NCI-H446 treated with DMSO at 0.1 percent for 48 hours (cell line): Measurements from ENCODE around the gene STK10.
A peak's percentile ranks its signal among the peaks of the same experiment; 100 is the strongest.

Source experiments
- DNase-seq: peaks from one replicate; lab custom pipeline; 2025; lab: John Stamatoyannopoulos, UW

STK10 gene

GRCh38 chr5:172107571-172107970, 80.5 kb downstream of the STK10 start:
- no peak for DNase-seq

DNA sequence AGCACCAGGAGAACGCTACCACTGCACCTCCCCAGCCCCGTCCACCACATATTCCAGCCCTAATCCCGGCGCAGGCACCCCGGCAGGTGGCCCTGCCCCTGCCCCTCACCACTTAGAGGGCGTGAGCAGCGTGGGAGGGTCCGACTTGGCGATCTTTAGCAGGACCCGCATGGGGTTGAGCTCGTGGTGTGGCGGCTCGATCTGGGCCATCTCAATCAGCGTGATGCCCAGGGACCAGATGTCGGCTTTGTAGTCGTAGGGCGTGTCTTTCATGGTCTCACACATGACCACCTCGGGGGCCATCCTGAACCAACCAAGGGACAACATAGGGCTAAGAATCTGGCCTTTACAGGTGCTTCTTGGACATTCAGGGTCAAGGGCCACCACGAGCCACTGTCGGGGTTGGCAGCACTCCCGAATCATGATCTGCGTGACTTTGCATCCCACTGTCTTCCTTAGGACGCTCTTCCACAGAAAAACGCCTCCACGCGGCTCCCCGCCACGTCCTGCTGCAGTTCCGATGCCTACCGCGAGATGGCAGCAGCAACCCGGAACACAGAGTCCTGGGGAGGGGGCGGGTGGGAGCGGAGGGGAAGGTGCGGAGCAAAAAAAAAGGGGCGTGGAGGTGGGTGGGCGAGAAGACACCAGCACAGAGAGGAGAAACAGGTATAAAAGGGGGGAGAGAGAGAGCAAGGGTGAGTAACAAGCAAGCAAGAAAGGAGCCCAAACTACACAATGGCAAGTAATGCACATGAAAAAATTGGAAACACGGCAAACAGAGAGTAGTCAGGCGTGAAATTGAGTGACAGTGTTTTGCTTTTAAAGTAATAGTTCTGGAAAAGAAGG, 81.3 kb downstream of the STK10 start:
- no peak for DNase-seq

DNA sequence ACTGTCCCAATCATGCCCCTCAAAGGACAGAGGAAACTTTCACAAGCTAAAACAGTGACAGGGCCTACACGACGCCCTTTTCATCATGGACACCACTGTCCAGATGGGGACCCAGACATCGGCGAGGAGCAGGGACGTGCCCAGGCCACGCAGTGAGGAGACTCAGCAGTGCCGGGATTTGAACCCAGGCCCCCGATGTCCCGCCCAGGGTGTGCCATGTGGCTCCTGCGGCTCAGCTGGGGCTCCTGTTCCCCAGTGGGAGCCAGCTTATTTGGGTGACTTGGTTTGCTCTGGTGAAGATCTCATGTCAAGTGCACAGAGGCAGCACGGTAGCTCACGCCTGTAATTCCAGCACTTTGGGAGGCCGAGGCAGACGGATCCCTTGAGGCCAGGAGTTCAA, 82.2 kb downstream of the STK10 start:
- no peak for DNase-seq

DNA sequence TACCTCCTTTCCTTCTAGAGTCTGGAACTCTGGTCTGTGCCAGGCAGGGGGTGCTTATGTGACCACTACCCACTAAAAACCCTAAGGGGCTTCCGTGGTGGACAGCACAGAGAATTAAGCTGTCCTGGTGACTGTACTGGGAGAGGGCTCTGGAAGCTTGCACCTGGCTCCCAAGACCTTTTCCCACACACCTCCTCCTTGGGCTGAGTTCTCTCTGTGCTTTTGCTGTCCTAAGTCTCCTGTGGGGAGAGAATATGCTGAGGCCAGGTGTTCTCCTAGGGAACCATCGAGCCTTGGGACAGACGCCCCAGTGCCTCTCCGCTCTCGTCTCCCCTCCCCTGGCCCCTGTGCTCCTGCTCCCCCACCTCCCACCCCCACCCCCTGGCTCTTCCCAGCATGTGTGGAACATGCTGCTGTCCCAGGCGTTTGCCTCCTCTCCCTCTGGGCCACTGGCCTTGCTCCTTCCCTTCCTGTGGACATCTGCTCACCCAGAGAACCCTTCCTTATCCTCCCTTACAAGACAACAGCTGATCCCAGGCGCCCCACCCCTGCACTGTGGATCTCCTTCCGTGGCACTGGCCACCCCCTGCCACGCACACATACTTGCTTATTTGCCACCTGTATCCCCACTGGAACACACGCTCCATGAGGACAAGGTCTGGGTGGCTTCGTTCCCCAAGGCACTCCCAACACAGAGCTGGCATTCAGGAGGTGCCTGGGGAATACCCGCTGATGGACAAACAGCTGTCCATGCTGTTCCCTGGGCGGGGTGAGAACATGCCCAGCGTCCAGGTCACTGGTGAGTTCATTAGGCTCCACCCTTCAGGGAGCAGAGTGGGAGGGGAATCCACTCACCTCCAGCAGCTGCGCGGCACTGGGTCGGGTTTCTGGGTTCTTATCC, 83.0 kb downstream of the STK10 start:
- no peak for DNase-seq

DNA sequence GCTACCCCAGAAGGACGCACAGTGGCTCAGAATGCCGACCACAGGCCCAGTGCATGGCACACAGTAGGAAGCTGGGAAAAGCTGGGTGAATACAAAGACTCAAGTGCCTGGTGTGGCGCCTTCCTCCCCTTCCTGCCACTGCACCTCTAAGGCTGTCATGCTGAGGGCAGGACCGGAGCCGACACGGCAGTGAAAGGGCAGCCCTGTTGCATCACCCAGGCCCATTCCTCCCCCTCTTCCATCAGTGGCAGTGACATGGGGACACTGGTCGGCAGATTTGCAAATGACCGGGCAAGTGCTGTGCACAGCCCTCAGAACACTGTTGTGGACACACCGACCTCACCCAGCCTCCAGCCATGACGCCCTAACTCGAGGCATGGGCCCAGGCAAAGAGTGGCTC, 84.0 kb downstream of the STK10 start:
- DNase-seq = no peak

DNA sequence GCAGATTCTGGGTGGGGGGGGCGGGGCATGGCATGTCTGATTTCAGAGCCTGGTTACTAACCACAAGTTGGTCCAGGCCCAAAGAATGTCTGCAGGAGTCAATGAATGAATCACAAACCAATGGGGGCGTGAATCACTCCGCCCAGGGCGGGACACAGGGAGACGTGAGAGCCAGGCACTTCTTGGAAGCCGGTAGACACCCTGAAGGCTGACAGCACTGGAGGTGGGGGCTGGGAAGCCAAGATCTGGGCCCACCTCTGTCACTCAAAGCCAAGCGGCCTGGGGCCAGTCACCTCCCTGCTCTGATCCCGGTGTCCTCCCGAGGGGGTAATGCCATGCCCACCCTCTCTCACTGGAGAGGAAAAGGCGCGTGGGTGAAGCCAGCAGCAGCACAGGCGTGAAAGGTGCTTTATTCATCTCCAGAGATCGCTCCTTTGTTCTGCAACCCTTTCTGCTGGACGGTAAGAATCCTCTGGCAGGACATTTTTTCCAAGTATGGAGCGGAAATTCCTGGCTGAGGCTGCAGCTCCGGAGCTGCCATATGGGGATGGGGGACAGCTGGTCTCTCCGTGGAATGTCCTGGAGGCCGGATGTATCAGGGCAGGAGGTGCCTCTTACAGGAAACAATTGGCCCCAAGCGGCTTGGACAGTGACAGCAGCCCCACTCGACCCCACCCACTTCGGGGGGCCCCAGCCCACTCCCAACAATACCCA, 85.0 kb downstream of the STK10 start:
- peak; percentile 1 for DNase-seq

GRCh38 chr5:172102218-172102870, 85.7 kb downstream of the STK10 start:
- no peak for DNase-seq

GRCh38 chr5:172101547-172102217, 86.3 kb downstream of the STK10 start:
- no peak for DNase-seq

DNA sequence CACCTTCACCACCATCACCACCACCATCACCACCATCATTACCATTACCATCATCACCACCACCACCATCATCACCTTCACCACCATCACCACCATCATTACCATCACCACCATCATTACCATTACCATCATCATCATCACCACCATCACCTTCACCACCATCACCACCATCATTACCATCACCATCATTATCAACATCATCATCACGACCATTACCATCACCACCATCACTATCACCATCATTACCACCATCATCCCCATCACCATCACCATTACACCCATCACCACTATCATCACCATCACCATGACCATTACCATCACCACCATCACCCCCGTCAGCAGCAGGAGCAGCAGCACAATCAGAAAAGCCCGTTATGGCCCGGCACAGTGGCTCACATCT, 89.1 kb downstream of the STK10 start:
- no peak for DNase-seq

GRCh38 chr5:172098046-172098445, 90.0 kb downstream of the STK10 start:
- no peak for DNase-seq

- no peak for DNase-seq
Measured at GRCh38 chr5:172097356-172097755, 90.7 kb downstream of the STK10 start.

GRCh38 chr5:172096207-172096940, 91.7 kb downstream of the STK10 start:
- DNase-seq = no peak

DNA sequence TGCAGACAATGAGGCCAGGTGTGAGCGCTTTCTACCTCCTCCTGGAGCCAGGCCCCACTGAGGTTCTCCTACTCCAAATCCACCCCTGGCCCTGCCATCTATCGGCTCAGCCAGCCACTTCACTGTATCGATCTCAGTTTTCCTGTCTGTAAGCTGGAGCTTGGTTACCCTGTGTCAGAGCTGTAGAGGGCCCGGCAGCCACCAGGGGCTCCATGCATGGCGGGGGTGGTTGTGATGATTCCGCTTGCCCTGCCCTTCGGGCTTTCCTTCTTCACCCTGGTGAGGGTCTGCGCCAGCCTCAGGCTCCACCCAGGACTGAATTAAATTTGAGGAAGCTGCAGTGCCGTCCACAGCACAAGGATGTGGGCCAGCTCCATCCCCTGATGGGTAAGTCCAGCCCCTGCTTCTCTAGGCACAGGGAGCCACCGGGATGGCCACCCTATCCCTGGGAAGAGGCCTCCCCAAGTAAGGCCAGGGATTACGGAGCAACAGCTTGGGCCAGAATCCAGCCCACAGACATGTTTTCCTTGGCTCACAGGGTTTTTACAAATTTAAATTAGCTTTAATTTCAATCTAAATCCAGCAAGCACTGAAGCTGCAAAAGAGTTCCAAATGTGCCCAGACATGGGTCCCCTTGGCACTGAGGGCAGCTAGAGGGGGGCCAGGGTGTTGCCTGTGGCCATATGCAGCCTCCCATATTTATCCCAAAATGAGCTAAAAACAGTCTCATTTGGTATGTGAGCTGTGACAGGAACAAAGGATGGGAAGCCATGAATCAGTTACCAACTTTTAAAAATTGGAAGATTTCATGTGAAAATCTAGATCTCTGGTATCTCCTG, 92.4 kb downstream of the STK10 start:
- no peak for DNase-seq

DNA sequence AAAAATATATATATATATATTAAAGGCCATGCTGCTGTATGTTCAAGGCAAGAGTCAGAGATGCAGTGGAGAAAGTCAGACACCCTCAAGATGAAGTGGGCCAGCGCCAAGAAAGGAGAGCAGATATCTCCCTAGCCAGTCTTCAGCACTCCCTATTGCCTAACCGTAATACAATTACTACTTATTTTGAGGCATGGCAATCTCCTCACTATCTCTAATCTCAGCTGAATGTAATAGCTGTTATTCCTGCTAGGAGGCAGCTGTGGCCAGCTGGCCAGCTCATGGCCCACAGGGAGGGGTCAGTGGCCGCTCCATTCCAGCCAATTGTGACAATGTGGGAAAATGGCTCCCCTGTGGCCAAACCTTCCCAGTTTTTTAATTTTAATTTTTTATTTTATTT, 94.1 kb downstream of the STK10 start:
- no peak for DNase-seq

- DNase-seq = no peak
Measured at GRCh38 chr5:172093559-172093958, 94.5 kb downstream of the STK10 start.

DNA sequence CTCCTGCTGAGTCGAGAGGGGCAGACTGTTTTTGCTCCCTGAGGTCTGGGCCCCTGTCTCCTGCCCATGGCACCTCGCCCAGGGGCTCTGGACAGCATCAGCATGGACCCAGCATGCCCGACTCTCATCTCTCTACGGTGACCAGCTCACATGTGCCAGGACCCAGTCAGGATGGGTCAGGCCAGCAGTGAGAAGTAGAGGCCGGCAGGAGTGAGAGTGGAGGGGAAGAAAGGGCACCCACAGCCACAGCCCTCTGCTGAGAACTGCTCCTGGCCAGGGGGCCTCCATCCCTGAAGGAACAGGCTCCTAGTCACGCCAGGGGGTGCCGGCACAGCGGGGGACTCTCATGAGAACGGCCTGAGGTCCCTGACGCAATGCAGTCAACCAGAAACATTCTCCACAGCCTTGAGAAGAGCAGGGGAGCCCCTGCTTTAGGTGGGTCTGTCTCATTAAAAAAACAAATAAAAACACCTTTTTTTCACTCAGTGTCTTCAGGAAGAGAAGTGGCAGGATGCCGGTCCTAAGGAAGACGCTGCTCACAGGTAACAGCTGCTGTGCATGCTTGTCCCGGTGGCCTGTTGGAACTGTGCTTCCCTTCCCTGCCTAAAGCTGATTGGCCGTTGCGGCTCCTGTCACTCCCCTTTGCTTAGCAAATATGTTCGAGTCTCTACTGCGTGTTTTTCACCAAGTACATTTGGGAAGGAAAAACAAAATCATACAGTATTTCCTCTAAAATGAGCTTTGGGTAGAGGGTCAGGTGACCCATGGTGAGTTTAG, 95.9 kb downstream of the STK10 start:
- no peak for DNase-seq

DNA sequence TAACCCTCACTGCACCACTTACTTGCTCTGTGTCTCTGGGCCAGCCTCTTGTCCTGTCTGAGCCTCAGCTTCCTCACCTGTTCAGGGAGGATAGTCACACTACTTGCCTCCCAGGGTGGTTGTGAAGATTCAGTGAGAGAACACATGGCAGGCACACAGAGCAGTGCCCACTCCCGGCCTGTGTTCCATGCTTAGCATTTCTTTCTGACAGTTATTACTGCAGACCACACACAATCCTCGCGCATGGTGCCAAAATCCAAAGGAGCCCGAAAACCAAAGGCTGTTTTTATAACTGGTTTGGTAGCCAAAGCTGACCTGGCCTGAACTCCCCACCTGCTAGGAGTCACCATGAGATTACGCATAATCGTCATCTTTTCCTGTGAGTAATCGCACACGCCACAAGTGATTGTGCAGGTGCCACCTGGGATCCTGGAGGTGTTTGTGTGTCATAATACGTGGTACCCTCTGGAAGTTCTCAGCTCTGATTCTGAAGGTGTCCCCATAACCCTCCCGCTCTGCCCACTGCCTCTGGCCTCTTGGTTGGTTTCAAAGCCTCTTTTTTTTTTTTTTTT, 97.0 kb downstream of the STK10 start:
- no peak for DNase-seq

DNA sequence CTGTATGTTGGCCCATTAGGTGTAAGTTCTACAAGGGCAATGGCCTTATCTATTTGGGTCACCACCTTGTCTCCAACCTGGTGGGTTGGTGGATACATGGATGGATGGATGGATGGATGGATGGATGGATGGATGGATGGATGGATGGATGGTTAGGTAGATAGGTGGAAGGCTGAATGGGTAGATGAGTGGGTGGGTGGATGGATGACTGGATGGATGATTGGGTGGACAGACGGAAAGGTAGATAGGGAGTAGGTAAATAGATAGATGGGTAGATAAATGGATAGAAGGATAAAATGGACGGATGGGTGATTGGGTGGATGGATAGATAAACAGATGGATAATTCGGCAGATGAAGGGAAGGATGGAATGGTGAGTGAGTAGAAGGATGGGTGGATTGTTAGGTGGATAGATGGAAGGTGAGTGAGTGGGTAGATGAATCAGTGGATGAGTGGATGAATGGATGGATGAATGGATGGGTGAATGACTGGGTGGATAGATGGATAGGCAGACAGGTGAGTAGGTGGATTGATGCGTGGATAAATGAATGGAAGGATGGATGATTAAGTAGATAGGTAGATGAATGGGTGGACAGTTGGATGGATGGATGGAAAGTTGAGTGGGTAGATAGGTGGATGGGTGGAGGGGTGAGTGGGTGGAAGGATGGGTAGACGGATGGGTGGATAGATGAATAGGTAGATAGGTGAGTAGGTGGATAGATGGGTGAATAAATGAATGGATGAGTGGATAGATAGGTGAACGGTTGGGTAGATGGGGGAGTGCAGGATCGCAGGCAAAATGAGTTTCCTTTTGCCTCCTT, 98.5 kb downstream of the STK10 start:
- no peak for DNase-seq
